Measurements from ENCODE around the gene GSDME.
A peak's percentile ranks its signal among the peaks of the same experiment; 100 is the strongest.

GSDME gene

DNA sequence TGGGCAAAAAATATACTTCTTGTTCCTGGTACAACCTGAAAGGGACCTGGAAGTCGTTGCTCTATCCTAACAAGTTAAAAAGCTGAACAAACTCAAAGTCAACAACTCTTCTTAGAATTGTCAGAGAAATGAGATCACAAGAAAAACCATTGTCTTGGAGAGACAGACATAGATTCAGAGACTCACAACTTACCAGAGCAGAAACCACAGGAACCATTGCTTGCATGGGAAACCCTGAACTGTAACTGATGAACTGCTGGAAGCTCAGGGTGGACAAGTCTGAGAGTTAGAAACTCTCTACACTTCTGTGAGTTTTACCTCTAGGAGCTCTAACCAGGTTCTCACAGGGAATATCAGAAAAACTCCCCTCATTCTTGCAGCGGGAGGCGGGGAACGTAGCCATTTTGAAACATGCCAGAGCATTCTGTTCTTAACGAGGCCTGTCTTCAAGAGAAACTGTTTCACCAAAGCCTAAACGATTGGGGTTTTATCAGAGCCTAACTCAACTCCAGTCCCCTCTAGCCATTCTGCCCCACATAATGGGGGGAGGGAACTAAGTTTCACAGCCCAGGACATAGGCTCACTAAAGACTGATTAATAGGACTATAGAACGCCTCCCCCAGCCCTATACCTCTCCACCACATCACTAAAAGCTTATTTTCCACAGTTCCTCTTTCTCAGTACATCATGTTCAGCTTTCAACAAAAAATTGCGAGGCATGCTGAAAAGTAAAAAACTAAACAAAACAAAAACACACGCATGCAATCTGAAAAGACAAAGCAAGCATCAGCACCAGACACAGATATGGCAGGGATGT is 12.0 kb upstream of the GSDME start:
- DNase-seq: no peak

DNA sequence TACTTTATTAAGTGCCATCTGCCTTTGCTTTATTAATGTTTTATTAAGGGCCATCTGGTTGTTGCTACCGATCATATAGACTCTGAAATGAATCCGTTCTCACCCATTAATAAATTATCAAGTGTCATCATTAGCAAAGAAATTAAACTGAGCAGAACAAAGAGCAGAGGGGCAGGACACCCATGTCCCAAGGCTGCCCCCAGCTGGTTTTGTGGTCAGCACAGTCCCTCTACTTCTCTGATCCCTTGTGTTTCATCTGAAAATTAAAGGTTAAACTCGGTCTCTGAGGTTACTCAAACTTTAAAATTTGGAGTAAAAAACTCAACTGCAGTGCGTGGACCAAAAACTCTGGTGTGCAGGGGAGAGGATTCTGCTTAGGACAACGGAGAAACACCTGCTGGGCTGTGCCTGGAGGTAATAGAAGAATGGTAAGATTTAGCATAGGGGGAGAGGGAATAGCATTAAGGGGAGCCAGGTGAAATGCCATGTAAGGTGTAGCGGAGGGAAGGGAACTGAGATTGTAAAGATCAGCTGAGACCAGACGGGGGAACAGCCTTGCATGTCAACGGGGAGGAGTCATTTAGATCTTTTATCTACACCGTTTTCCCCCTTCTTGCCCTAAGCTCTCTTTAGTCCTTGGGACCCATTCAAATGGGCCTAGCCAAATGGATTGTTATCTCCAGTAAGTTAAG is 10.8 kb upstream of the GSDME start:
- DNase-seq: no peak

DNA sequence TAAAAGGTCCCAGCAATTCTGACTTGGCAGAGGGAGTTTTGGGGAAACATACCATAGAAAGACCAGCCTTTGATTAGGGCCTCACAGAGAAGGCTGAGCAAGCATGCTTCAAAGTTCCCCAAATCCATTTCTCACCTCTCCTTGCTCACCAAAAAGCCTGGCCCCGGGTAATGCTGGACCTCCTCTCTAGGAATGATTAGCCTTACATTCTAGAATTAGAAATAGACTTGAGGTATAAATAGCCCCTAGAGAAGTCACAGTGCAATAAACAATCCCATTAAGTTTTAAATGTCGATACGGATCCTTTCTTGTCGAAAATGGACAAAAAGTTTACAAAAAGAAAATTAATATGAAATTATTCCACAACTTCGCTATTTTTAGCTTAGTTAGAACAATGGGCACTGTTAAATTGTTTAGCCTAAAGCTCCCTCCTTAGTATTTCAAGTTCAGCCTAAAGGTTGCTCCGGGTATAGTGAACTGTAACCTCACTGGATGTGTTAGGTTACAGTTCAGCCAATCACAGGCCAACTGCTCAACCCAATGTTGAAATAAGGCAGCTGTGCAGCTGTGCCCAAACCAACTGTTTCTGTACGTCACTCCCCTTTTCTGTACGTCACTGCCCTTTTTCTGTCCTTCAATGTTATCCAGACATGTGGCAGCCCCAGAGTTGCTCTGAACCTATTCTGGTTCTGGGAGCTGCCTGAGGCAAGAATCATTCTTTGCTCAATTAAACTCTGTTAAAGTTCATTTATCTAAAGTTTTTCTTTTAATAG is 7.9 kb upstream of the GSDME start:
- DNase-seq: no peak

- peak in 1 of 2 experiments; percentile 28 for DNase-seq
Measured at GRCh38 chr7:24764011-24764410, 6.7 kb upstream of the GSDME start.

DNA sequence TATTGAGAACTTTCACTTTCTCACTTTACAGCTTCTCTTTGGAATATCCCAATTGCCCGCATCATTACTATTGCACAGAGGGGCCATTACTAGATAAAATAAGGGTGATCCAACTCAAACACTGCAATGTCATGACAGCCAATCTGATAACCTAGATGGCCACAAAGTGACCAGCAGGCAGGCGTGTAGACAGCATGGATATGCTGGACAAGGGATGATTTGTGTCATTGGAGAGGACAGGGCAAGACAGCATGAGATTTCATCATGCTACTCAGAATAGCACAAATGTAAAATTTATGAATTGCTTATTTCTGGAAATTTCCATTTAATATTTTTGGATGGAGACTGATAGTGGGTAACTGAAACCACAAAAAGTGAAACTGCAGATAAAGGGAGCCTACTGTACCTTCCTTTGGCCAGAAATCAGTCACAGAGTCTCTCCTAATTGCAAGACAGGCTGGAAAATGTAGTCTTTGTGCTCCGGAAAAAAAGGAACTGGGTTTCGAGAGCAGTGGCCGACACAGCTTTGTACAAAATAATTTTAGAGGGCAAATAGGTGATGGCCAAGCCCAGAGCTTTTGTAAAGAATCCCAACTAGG is 6.1 kb upstream of the GSDME start:
- no peak for DNase-seq

GRCh38 chr7:24762771-24763170 is 5.5 kb upstream of the GSDME start:
- no peak for DNase-seq

DNA sequence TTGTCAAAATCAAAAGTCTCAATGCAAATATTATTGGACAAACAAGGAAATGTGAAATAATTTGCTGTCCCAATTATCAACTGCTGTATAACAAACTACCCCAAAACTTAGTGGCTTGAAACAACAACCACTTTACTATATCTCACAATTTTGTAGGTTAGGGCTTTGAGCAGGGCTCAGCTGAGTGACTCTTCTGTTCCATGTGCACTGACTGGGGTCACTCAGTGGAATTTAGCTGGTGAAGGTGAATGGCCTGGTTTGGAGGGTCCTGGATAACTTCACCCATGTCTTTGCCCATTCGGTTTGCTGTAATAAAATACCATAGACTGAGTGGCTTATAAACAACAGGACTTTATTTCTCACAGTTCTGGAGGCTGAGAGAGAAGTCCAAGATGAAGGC is 3.7 kb upstream of the GSDME start:
- DNase-seq: no peak

- DNase-seq: peak; percentile 10 to 17
Measured at GRCh38 chr7:24756545-24757352, 515 bp downstream of the GSDME start.

GRCh38 chr7:24755541-24756407 is 1.5 kb downstream of the GSDME start:
- DNase-seq: no peak

- no peak for DNase-seq
Measured at GRCh38 chr7:24754906-24755506, 2.3 kb downstream of the GSDME start.

GRCh38 chr7:24752073-24752800 is 5.0 kb downstream of the GSDME start:
- no peak for DNase-seq

DNA sequence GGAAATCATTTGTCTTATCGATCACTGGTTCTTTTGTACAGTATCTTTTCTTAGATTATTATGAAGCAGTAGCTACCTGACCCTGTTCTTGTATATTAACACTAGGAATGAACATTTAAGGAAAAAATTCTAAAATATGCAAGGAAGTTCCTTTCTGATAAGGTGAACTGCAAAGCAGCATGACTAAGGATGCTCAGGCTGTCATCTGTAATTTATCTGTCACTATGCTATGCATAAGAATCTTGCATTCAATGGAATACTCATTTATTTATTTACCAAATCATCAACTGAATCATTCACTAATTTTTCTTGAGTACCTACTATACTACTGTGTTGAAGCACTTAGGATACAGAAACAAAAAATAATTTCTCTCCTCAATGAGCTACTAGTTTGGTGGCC is 5.8 kb downstream of the GSDME start:
- no peak for DNase-seq

GRCh38 chr7:24750441-24751055 is 6.7 kb downstream of the GSDME start:
- no peak for DNase-seq

DNA sequence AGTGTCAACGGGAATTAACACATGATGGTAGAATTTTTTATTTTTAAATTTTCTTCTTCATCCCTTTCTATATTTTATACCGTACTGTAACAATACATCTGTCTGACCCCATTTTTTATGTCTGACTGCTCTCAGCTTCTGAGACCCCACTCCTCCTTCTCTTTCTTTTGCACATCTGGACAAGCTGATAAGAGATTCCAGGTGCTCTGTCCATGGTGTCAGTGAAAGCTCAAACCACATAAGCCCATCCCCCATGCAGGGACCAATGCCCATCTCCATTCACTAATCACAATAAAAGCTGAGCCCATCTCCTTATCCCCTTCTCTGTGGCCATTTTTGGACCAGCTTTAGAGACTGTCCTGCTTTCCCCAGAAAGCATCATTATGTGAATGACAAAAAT is 8.7 kb downstream of the GSDME start:
- DNase-seq: no peak

- no peak for DNase-seq
Measured at GRCh38 chr7:24745355-24745754, 11.9 kb downstream of the GSDME start.

- DNase-seq: no peak
Measured at GRCh38 chr7:24743471-24743870, 13.8 kb downstream of the GSDME start.

- no peak for DNase-seq
Measured at GRCh38 chr7:24742506-24743162, 14.6 kb downstream of the GSDME start.

DNA sequence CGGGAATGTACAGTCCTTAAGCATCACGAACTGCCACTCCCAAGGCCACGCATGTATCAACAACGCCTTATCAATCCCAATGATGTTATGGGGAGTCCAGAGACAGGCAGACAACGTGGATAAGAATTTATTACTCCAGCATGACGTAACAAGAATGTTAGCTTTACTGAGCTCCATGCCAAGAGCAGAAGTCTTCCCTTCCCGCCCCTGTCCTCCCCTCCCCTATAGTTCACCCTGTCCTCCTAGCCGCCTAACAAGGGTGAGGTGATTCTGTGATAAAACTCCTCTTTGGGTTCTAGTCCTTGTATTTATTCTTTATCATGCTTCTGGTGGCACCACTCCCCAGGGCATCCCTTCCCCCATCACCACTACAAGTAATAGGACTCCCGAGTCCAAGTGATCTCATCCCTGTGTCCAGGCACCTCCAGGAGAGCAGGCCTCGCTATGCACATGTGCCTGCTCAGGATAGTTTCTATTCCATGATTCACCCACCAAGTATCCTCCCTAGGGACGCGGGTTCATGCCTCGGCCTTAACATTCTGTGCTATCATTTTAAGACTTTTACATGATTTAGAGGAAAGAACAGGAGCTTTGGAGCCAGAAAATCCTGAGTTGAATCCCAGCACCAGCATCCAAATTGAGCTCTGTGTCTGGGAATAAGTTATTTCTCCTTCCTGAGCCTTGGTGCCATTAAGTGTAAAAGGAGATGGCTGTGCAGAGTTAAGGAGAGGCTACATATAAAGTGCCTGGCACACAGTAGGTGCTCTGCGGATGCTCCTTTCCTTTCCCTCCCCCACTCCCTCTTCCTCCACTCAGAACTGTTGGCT is 15.4 kb downstream of the GSDME start:
- DNase-seq: no peak

Measured in NCI-H2081 (cell line).